ENCODE measurements around the gene SELL.

- no peak for TF ChIP-seq POLR2A (IDR thresholded peaks at IDR 0.05)
- no peak for TF ChIP-seq CTCF (IDR thresholded peaks at IDR 0.05)
These were observed 33.8 kb upstream of the SELL start for GRCh38 chr1:169745015-169745861.
